ENCODE data around the gene TMEM259.
"Not testable (repeated sequence)": the region's sequence is repeated elsewhere in the genome, so short reads cannot be mapped to it uniquely, and the experiment has no call there.

The TMEM259 gene

DNA sequence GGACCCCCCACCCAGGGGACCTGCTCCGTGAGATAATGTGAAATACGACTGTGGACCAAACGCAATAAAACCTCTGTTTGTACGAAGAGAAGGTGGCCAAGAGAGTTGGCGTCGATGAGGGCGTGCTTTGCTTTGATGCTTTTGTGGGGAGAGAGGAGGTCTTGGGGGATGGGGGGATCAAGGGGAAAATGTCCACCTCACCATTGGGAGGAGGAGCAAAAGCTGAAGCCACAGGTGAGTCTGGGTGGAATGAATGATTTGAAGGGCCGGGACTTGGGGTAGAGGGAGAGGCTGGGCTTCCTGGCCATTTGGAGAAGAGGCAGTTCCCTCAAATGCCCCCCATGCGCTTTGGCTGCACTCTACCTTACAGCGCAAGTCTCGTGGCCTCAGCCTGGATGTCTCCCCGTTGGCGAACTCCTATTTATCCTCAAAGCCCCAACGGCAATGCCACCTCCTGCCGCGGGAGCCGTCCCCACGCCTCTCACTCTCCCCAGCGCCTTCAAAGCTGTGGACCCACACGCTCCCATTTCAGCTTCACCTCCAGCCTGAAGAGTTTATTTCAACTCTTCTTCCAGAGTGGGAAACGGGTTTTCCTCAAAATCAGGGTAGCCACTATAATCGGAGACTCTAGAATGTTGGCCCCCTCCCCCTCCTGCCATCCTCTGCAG, 18.2 kb upstream of the TMEM259 start:
- no peak for DNase-seq

- DNase-seq, result no peak
These were observed 16.7 kb upstream of the TMEM259 start for GRCh38 chr19:1037621-1038064.

- DNase-seq, result no peak
These were observed 15.2 kb upstream of the TMEM259 start for GRCh38 chr19:1035998-1036621.

DNA sequence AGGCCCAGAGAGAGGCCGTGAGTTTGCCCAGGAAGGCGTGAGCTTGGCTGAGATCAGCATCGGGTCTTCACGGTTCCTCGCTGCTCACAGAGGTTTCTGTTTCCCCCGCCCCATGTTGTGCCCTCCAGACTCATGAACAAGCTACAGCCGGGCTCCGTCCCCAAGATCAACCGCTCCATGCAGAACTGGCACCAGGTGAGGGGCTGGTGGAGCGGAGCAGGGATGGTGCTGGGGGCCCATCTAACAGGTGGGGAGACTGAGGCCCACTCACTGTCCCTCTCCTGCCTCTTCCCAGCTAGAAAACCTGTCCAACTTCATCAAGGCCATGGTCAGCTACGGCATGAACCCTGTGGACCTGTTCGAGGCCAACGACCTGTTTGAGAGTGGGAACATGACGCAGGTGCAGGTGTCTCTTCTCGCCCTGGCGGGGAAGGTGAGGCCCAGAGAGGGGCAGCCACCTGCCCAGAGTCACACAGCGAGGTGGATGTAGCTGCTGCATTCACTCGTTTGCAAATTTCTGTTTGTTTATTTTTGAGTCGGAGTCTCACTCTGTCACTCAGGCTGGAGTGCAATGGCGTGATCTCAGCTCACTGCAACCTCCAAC, 11.4 kb upstream of the TMEM259 start:
- DNase-seq, result no peak

DNA sequence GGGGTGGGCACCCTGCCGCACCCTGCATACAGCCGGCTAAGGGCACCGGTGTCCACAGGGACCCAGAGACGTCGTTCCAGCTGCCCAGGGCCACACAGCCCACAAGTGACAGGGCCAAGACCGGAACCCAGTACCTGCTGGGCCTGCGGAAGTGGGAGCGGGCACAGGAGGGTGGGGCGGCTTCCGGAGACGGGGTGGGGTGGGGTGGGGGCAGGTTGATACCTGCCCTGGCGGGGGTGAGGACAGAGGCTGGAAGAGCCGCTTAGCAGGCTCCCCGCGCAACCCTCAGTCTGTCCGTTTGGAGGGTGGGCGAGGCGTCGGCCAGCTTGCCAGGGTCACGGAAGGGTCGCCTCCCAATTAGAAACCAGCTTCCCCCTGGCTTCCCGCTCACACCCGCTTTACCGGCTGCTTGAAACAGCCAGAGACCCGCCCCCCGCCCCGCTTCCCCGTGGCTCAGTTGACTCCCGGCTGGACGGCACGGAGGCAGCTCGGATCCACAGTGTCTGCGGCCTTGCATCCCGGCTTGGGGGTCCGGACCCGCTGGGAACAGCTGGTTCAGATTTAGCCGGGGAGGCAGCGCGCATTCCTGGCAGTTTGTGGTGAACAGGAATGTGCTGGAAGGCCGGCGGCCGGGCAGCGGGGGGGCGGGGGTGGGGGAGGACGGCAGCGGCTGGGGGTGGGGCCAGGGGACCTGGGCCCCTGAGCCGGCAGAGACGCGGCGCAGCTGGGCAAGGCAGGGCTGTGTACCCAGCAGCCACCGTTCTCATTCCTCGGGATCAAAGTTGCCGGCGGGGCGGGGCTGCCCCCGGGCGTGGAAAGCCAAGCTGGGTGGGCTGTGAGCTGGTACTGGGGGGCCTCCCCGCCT, 7.4 kb upstream of the TMEM259 start:
- DNase-seq, result peak; percentile 92

DNA sequence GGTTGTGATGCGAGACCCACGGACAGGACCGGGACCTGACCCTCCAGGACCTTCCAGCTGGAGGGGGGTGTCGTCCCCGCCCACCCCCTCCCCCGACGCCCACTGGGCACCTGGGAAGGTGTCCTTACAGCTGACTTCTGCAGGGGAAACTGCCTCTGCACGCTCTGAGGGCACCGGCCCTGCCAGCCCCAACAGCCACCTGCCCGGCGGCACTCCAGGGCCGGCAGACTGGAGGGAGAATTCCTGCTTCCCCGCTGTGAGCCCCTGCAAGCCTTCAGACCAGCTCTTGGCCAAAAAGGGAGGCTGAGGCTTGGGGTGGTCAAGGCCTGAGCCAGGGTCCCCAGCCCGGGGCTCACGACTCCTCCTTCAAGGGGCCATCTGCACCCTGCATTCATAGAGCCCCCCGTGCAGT, 6.7 kb upstream of the TMEM259 start:
- no peak for DNase-seq

GRCh38 chr19:1026783-1027649, 6.1 kb upstream of the TMEM259 start:
- peak; percentile 30 for DNase-seq

DNA sequence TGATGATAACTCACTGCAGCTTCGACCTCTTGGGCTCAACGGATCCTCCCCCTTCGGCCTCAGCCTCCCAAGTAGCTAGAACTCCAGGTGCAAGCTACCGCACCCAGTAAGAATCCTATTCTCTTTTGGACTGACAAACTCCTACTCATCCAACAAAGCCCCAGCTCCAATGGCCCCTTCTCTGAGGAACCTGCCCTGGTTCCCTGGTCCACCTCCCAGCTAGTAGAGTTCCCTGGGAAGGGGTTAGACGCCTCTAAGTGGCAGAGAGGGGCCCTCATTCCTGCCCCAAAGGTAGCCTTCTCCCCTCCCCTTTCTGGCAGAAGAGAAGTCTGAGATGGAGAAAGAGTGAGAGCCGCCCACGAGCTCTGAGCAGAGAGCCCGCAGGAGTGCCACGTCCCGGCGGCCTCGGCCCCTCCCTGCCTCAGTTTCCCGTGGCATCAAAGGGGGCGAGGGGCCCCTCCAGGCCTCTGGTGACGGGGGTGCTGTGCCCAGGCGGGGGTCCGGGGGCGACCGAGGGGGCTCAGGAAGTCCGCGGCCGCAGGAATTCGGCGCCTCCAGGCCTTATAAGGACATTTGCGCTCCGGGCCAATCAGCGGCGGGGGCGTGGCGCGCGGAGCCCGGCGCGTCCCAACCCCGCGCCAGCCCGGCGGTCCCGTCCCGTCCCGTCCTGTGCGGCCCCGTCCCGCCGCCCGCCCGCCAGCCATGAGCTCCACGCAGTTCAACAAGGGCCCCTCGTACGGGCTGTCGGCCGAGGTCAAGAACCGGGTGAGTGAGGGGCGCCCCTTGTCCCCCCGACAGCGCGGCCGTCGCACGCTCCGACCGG, 5.2 kb upstream of the TMEM259 start, which contains the start of gene CNN2:
Gene CNN2, plus strand, starts transcription at position 649 of the 823 bp plus-strand sequence. Its CDS starts 54 bp downstream, at position 703.
- peak; percentile 83 for DNase-seq

- not testable (repeated sequence) for DNase-seq
These were observed 4.2 kb upstream of the TMEM259 start for GRCh38 chr19:1025080-1025479.

DNA sequence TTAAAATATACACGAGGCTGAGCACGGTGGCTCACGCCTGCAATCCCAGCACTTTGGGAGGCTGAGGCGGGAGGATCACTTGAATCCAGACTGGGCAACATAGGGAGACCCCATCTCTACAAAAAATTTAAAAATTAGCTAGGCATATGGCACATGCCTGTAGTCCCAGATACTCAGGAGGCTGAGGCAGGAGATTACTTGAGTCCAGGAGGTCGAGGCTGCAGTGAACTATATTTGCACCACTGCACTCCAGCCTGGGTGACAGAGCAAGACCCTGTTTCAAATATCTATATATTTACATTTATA, 2.9 kb upstream of the TMEM259 start:
- DNase-seq, result not testable (repeated sequence)

- DNase-seq, result no peak
These were observed 699 bp downstream of the TMEM259 start for GRCh38 chr19:1019980-1020867.

DNA sequence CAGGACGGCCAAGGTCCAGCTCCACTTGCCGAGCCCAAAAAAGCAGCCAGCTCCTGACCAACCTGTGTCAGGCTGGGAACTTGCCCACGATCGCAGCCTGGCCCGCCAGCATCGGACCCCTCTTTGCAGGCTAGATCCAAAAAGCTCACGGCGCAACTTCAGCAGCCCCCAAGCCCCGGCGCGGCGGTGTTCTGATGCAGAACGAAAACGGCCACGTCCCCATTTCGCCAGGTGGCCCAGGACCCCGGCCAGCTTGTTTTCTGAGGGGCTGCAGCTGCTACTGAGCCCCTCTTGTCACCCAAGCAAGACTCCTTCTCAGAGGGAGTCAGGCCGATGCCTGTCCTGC, 1.3 kb downstream of the TMEM259 start:
- DNase-seq, result no peak

DNA sequence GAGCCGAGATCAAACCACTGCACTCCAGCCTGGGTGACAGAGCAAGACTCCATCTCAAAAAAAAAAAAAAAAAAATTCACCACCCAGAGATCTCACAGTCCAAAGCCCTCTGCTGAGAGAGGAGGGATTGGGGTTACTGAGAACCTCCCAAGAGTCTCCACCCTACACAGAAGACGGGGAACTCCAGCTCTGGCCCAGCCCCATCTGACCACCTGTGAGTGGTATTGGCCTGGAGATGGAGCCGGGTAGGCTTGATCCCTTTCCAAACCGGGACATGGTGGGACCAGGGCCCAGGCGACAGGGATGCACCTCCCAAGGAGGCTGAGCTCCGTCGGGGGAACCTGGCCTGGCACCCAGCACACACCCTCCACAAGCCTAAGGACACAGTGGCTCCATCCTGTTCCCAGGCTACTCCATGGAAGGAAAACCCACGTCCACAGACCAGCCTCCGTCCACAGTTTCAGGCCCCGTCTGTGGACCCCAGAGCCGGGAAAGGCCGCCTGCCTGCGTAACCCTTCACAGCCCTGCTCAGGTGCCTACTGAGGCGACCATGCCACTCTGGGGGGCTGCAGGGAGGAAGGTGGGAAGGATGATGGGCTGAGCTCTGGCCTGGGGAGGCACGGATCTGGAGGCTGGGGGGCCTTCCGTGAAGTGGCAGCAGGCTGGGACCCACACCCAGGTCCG, 1.8 kb downstream of the TMEM259 start:
- DNase-seq, result no peak

DNA sequence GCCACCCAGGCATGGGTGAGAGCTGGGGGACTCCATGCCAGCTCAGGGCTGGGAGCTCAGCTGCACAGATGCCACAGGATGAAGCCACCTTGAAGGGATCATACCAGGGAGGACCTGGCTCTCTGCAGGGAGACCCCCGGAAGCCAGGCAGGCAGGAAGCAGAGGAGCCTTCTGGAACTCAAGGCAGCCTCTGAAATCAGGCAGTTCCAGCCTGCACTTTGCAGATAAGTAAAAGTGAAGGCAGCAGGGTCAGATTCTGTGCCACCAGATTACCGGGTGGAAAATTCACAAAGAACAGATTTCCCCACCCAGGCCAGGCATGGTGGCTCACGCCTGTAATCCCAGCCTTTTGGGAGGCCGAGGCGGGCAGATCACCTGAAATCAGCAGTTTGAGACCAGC, 2.5 kb downstream of the TMEM259 start:
- no peak for DNase-seq

DNA sequence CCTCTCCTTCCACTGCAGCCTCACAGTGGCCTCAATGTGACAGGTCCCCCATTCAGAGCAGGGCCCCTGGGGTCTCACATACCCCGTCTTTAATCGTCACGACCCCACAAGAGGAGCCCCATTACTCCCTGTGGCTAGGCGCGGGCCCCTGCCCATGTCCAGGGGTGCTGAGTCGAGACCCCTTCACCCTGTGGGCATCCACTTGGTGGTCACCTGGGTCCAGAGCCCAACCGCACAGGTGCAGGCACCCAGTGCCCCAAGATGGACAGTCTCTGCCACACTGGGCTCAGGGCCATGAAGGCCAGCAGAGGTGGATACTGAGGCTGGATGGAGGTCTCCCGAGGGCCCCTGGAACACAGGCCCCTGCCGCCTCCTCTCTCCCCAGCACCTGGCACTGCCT, 3.0 kb downstream of the TMEM259 start:
- DNase-seq, result no peak

GRCh38 chr19:1017115-1017905, 3.6 kb downstream of the TMEM259 start:
- no peak for DNase-seq

DNA sequence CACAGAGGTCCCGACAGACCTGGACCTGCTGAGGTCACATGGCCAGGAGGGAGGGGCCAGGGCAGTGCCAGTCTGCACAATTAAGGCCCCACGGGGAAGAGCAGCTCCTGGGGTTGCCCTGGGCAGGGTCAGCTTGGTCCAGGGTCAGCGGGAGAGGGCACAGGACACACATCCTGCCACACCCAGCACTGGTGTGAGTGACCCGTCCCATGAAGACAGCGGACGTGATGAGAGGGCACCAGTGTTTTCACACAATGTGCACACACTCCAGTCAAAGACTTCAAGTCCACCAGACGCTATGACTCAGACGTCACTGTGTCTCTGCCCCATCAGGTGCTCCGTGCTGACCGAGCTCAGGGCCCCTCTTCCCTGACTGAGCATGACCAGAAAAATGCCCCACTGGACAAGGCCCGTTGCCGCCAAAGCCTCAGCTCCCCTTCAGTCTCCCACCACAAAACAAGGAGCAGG, 4.2 kb downstream of the TMEM259 start:
- DNase-seq, result no peak

- no peak for DNase-seq
These were observed 4.9 kb downstream of the TMEM259 start for GRCh38 chr19:1015782-1016646.

Data from HCEC 1CT (cell line).